Neural cell (in vitro differentiated cells): ENCODE data around the gene EPS8L2.

Source experiments
- EP300 ChIP-seq: fragments of 450-650 bp; conservative IDR thresholded peaks from 2 replicates; pipeline ENCODE4 v1.6.1; 2014; ENCODE audit warnings: antibody characterized with exemption, mild to moderate bottlenecking, moderate library complexity; ENCODE audit not compliant: poor library complexity, severe bottlenecking
- EZH2 ChIP-seq: fragments of 200-600, 300-800 bp; shearing (Covaris generic), sonication (generic); IDR thresholded peaks from 2 replicates; pipeline ENCODE4 v1.6.1; 2014; ENCODE audit warnings: antibody characterized with exemption, low read length, borderline replicate concordance, mild to moderate bottlenecking; ENCODE audit not compliant: insufficient read depth, poor library complexity, severe bottlenecking
- MXI1 ChIP-seq: fragments of 450-650 bp; conservative IDR thresholded peaks from 2 replicates; pipeline ENCODE4 v1.6.1; 2014; ENCODE audit warnings: antibody characterized with exemption, mild to moderate bottlenecking; ENCODE audit not compliant: poor library complexity, severe bottlenecking
- POLR2AphosphoS5 ChIP-seq: IDR thresholded peaks from 2 replicates; pipeline ENCODE4 v1.6.1; 2012
- RAD21 ChIP-seq: fragments of 450-650 bp; conservative IDR thresholded peaks from 2 replicates; pipeline ENCODE4 v1.6.1; 2014; ENCODE audit warnings: antibody characterized with exemption, mild to moderate bottlenecking, moderate library complexity
- SMC3 ChIP-seq: fragments of 450-650 bp; conservative IDR thresholded peaks from 2 replicates; pipeline ENCODE4 v1.6.1; 2014; ENCODE audit warnings: antibody characterized with exemption, mild to moderate bottlenecking, moderate library complexity; ENCODE audit not compliant: poor library complexity
- TF ChIP-seq, protein P1 (sequence below): fragments of 450-650 bp; IDR thresholded peaks from 2 replicates; pipeline ENCODE4 v1.5.1; 2014; ENCODE audit warnings: antibody characterized with exemption, mild to moderate bottlenecking, moderate library complexity; ENCODE audit not compliant: poor library complexity, severe bottlenecking
- TF ChIP-seq, protein P2 (sequence below): IDR thresholded peaks from 2 replicates; pipeline ENCODE4 v1.6.1; 2012; ENCODE audit warnings: borderline replicate concordance

DNA sequence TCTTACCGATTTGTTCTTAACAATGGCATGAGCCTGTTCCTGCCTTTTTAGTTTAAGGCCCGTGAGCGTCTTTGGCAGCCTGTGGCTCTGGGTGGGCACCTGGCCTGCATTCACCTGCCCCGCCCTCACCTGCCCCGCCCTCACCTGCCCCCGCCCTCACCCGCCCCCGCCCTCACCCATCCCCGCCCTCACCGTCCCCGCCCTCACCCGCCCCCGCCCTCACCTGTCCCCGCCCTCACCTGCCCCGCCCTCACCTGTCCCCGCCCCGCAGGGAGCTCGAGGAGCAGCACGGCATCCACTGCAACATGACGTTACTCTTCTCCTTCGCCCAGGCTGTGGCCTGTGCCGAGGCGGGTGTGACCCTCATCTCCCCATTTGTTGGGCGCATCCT lies 57.0 kb downstream of the EPS8L2 start:
- TF ChIP-seq, protein P1, sequence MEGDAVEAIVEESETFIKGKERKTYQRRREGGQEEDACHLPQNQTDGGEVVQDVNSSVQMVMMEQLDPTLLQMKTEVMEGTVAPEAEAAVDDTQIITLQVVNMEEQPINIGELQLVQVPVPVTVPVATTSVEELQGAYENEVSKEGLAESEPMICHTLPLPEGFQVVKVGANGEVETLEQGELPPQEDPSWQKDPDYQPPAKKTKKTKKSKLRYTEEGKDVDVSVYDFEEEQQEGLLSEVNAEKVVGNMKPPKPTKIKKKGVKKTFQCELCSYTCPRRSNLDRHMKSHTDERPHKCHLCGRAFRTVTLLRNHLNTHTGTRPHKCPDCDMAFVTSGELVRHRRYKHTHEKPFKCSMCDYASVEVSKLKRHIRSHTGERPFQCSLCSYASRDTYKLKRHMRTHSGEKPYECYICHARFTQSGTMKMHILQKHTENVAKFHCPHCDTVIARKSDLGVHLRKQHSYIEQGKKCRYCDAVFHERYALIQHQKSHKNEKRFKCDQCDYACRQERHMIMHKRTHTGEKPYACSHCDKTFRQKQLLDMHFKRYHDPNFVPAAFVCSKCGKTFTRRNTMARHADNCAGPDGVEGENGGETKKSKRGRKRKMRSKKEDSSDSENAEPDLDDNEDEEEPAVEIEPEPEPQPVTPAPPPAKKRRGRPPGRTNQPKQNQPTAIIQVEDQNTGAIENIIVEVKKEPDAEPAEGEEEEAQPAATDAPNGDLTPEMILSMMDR = no peak
- TF ChIP-seq EZH2 = no peak
- TF ChIP-seq POLR2AphosphoS5 = no peak
- no peak for TF ChIP-seq EP300
- no peak for TF ChIP-seq SMC3
- TF ChIP-seq, protein P2, sequence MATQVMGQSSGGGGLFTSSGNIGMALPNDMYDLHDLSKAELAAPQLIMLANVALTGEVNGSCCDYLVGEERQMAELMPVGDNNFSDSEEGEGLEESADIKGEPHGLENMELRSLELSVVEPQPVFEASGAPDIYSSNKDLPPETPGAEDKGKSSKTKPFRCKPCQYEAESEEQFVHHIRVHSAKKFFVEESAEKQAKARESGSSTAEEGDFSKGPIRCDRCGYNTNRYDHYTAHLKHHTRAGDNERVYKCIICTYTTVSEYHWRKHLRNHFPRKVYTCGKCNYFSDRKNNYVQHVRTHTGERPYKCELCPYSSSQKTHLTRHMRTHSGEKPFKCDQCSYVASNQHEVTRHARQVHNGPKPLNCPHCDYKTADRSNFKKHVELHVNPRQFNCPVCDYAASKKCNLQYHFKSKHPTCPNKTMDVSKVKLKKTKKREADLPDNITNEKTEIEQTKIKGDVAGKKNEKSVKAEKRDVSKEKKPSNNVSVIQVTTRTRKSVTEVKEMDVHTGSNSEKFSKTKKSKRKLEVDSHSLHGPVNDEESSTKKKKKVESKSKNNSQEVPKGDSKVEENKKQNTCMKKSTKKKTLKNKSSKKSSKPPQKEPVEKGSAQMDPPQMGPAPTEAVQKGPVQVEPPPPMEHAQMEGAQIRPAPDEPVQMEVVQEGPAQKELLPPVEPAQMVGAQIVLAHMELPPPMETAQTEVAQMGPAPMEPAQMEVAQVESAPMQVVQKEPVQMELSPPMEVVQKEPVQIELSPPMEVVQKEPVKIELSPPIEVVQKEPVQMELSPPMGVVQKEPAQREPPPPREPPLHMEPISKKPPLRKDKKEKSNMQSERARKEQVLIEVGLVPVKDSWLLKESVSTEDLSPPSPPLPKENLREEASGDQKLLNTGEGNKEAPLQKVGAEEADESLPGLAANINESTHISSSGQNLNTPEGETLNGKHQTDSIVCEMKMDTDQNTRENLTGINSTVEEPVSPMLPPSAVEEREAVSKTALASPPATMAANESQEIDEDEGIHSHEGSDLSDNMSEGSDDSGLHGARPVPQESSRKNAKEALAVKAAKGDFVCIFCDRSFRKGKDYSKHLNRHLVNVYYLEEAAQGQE = no peak
- no peak for TF ChIP-seq MXI1
- TF ChIP-seq RAD21 = no peak
